ENCODE measurements around the gene SLC18A2.

DNA sequence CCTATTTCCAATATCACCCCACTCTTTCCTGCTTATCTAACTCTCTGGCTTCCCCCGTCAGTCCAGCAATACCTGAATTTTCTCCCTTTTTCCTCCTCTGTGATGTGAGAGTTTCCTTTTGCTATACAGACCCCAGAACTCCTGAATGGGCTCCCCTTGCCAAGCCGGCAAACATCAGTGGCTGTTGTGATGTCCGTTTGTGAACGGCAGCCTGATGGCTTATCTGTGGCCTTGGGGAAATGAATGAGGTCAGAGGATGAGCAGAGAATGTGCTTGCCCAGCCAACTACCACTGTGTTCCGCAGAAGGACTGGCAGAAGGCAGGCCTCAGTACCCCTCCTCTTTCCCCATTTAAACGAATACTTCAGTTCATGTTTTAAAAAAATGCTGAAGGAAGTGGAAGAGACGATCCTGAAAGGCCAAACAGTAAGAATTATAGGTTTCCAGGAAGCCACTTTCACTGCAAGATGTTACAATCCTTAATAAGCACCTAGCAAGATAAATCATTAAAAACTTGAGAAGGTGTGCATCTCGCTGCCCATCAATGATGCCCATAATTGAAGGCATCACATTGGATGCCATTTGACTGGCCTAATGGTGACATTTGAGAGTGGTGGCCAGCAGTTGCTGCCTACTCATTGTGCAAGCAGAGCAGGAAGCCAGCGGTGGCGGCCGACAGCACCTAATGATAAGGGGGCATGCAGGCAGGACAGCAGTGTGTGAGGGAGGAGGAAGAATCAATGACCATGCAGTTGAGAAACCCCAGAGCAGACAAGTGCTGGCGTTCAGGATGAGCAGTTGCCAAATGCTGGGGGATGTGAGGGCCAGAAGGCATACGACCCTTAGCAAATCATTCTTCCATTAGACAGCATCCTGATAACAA is 31.5 kb downstream of the SLC18A2 start:
- TF ChIP-seq, protein P1, sequence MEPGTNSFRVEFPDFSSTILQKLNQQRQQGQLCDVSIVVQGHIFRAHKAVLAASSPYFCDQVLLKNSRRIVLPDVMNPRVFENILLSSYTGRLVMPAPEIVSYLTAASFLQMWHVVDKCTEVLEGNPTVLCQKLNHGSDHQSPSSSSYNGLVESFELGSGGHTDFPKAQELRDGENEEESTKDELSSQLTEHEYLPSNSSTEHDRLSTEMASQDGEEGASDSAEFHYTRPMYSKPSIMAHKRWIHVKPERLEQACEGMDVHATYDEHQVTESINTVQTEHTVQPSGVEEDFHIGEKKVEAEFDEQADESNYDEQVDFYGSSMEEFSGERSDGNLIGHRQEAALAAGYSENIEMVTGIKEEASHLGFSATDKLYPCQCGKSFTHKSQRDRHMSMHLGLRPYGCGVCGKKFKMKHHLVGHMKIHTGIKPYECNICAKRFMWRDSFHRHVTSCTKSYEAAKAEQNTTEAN (CRISPR knock-in tag; IDR thresholded peaks at IDR 0.05), result no peak
- TF ChIP-seq, protein P2, sequence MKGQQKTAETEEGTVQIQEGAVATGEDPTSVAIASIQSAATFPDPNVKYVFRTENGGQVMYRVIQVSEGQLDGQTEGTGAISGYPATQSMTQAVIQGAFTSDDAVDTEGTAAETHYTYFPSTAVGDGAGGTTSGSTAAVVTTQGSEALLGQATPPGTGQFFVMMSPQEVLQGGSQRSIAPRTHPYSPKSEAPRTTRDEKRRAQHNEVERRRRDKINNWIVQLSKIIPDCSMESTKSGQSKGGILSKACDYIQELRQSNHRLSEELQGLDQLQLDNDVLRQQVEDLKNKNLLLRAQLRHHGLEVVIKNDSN (CRISPR knock-in tag; IDR thresholded peaks at IDR 0.05), result no peak
- TF ChIP-seq ZNF124 (CRISPR knock-in tag; IDR thresholded peaks at IDR 0.05), result no peak
- no peak for TF ChIP-seq CHD1 (IDR thresholded peaks at IDR 0.05; ENCODE audit: low read length)
